Measurements from ENCODE around the gene CAMK2D.
A peak's percentile ranks its signal among the peaks of the same experiment; 100 is the strongest.

CAMK2D gene

DNA sequence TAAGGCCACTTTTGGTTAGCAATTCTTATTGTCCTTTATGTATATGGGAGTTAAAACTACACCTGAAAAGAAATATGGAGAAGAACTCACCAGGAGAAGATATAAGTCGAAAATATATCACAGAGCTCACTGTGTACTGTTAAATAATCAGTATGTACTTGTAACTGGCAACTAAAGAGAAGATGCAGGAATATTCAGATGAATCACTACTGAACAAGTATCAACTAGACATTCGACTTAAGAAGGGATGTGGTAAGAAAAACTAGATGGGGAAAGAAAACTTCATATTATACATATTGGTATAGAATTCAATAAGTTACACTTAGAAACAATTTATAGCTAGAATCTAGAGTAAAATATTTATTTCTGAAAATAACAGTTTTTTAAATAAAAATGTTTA lies 230.0 kb downstream of the CAMK2D start:
- no peak for FAIRE-seq
- DNase-seq (ENCODE audit: low spot score): no peak

DNA sequence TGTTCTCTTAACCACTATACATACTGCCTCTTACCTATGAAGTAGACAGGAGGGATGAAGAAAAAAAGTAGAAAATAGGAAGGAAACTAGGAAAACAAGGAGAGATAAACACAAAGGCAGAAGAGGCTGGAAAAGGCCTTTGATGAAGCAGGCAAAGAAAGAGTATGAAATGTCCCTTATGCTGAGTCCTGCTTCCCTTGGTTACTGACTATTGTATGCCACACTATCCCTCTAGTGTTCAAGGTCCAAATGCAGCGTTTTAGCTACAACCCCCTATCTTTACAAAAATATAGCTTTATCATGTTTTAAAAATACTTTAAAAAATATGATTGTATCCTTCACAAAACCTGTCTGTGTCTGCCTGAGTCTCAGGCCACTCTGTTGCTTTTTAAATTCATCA lies 233.1 kb downstream of the CAMK2D start:
- no peak for FAIRE-seq

GRCh38 chr4:113525521-113525920 lies 236.0 kb downstream of the CAMK2D start:
- DNase-seq (ENCODE audit: low spot score) (no peak), FAIRE-seq (no peak)

More for the DNA sequence above, 233.1 kb downstream of the CAMK2D start:
- no peak for DNase-seq (ENCODE audit: low spot score)

- no peak for DNase-seq (ENCODE audit: low spot score)
- FAIRE-seq: no peak
These were observed 236.9 kb downstream of the CAMK2D start for GRCh38 chr4:113524505-113525186.

DNA sequence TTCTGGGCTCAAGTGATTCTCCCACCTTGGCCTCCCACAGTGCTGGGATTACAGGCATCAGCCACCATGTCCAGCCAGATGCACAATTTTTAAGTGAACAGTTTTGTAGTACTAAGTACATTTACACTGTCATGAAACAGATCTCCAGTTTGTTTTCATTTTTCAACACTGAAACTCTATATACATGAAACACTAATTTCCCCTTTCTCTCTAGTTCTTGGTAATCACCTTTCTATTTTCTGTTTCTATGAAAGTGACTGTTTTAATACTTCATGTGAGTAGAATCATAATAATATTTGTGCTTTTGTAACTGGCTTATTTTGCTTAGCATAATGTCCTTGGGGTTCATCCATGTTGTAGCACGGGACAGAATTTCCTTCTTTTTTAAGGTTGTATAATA lies 237.4 kb downstream of the CAMK2D start:
- DNase-seq (ENCODE audit: low spot score) (no peak), FAIRE-seq (no peak)

DNA sequence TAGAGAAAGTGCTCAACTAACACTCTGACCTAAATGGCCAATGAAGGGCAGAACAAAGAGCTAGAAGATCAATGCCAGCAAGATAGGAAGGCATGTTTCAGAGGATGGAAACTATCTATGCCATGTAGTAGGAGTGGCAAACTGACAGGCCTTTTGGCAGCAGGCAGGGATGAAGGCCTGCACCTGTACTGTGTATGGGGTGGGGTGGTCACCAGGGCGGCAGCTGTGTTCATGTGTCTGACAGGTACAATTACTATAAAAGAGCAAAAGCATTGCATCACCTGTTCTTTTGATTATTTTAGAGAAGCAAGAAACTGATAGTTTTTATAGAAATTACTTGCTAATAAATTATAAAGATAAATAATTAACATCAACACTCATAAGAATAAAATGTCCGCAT lies 239.1 kb downstream of the CAMK2D start:
- no peak for FAIRE-seq
- DNase-seq (ENCODE audit: low spot score): no peak

GRCh38 chr4:113513382-113513781 lies 248.2 kb downstream of the CAMK2D start:
- DNase-seq (ENCODE audit: low spot score): no peak
- no peak for FAIRE-seq

DNA sequence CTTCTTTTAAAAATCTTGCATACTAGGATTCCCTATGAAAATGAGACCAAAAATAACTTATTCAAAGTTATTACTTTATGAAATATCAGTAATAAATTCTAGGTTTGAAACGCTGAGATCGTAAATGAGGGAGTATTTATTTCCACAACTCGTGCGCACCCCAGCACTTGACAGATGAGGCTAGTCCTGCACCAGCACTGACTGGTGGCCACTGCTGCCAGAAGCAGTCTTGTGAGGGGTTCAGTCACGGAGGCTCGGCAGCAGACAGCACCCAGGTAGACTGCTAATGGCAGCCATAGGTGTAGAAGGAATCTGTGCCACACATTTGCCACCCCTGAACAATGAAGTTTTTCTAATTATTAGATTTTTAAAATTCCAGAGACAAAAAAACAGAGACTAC lies 248.7 kb downstream of the CAMK2D start:
- DNase-seq (ENCODE audit: low spot score) (no peak), FAIRE-seq (no peak)

GRCh38 chr4:113511944-113512343 lies 249.6 kb downstream of the CAMK2D start:
- DNase-seq (ENCODE audit: low spot score) (no peak), FAIRE-seq (no peak)

- FAIRE-seq (no peak), DNase-seq (ENCODE audit: low spot score) (no peak)
These were observed 251.7 kb downstream of the CAMK2D start for GRCh38 chr4:113509851-113510250.

- FAIRE-seq (no peak), DNase-seq (ENCODE audit: low spot score) (no peak)
These were observed 256.5 kb downstream of the CAMK2D start for GRCh38 chr4:113505044-113505443.

DNA sequence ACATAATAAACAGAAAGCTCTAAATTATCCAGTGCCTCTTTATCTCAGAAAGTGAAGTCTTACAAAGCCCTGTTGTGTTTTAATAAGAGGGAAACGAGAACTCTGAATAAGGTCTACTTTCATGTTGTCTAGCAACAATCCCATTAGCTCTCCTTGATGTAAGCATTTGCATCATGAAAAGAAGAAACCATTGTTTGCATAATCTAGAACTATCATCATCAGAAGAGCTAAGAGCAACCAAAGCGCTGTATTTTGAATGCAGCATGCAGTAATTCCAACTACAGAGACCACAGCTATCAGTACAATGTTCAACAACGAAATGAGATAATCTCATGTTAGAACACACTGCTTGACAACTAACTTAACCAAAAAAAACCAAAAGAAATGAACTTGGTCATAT lies 257.1 kb downstream of the CAMK2D start:
- DNase-seq (ENCODE audit: low spot score) (no peak), FAIRE-seq (no peak)

- no peak for FAIRE-seq
- no peak for DNase-seq (ENCODE audit: low spot score)
These were observed 257.8 kb downstream of the CAMK2D start for GRCh38 chr4:113503691-113504090.

DNA sequence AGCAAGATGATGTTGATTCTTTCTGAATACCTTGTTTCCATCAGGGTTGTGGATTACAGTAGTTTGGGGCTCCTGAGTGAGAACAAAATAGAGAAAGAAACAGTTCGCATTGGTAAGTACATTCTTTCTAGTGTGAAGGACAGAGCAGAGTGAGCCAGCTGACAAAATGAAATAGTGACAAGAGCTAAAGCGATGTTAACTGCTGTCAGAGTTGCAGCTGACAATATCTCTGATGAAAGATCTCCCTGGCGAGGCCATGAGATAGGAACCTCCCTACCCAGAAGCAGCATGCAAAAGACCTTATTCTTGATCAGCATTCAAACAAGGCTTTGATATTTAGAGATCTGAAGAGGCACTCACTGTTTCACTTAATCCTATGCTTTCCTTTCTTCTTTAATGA lies 258.6 kb downstream of the CAMK2D start:
- FAIRE-seq (no peak), DNase-seq (ENCODE audit: low spot score) (no peak)

- DNase-seq (ENCODE audit: low spot score) (no peak), FAIRE-seq (no peak)
These were observed 259.1 kb downstream of the CAMK2D start for GRCh38 chr4:113502476-113502875.

DNA sequence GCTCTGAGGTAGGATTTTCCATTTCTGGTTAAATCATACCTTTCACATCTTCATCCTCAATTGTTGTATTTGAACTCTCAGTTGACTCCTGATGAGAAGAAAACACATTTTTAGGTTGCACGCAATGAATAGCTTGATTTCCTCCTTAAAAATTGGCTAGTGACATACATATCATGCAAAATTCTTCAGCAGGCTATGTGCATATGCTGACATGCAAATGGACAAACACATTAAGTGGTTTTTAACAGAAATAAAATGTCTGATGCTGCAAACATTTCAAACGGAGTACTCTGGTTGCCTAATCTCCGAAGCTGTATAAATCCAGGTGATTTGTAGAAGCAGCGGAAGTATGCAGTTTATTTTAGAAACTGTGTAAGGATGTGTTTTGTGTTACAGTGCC lies 261.1 kb downstream of the CAMK2D start:
- FAIRE-seq (no peak), DNase-seq (ENCODE audit: low spot score) (no peak)

DNA sequence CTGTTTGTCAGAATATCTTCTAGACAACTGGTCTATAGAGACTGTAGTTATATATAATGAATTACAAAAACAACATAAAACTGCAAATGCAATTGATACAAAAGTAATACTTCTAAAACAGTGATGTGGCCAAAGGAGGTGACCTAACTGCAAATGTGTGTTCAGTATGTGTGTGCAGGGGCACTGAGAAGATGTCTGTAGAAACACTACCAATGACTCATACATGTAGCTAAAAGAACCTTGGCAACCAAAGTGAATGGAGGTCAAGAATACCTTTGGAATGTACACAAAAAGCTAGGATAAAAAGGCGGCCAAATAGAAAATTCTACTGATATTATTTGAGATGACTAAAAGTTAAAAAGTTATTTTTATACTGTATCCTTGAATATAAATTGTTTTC lies 261.8 kb downstream of the CAMK2D start:
- FAIRE-seq (no peak), DNase-seq (ENCODE audit: low spot score) (peak; percentile 25)

GRCh38 chr4:113499166-113499565 lies 262.4 kb downstream of the CAMK2D start:
- FAIRE-seq (no peak), DNase-seq (ENCODE audit: low spot score) (no peak)

- DNase-seq (ENCODE audit: low spot score): no peak
- no peak for FAIRE-seq
These were observed 264.2 kb downstream of the CAMK2D start for GRCh38 chr4:113497154-113497884.

DNA sequence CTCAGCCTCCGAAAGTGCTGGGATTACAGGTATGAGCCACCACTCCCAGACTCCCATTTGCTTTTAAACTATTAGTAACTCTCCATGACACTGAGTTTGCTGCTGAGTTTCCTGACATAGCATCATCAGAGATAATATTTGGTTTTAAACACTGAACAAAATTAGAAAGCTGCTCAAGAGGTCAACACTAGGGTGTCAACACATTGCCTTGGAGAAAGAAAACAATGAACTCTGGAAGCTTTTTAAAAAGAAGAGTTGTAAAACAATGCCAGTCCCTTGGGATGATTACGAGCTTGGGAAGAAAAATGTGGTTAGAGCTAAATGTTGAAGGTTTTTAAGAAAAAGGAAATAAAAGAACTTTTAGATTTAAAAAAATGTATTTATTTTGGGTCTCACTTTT lies 264.8 kb downstream of the CAMK2D start:
- no peak for FAIRE-seq

GRCh38 chr4:113495790-113496189 lies 265.7 kb downstream of the CAMK2D start:
- DNase-seq (ENCODE audit: low spot score) (no peak), FAIRE-seq (no peak)

More for the DNA sequence above, 264.8 kb downstream of the CAMK2D start:
- no peak for DNase-seq (ENCODE audit: low spot score)

DNA sequence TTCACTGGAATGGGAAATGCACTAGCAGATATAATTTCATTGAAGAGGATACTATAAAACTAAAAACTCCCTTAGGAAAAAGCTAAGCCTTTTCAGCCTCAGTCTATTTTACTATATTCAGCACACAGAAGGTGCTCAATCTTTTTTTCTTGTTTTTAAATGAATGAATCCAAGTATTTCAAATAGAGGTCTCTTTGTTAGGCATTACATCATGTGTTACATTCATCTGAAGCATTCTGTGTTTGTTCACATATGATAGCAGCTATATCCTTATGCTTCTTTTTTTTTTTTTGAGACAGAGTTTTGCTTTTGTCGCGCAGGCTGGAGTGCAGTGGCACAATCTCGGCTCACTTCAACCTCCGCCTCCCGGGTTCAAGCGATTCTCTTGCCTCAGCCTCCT lies 278.4 kb downstream of the CAMK2D start:
- DNase-seq (ENCODE audit: low spot score): no peak
- no peak for FAIRE-seq

GRCh38 chr4:113482325-113482724 lies 279.2 kb downstream of the CAMK2D start:
- DNase-seq (ENCODE audit: low spot score): no peak
- FAIRE-seq: no peak

Data from RCC 7860 (cell line).